ENCODE measurements around the gene P2RX3. TPM values are rescaled to one million over a fixed set of nuclear protein-coding genes. Genes with fewer than 3 reads are reported as not detected.

The P2RX3 gene
- total and polyA plus RNA-seq, 2 of the 8 experiments (the other 6 are each of a cell fraction or from before 2014, with no cell fraction given) = 0.45 to 0.47 TPM

GRCh38 chr11:57354699-57355098 lies 16.5 kb downstream of the P2RX3 start (continued):
- TF ChIP-seq CTCF (IDR thresholded peaks at IDR 0.05; ENCODE audit: control extremely low read depth in 1 of 3, insufficient read depth in 1 of 3, low read depth in 1 of 3, low read length in 3 of 3) = no peak

Data from H1 (cell line).